HepG2 (cell line): ENCODE data around the gene SLC35F3.

Source experiments
- TF ChIP-seq, protein P1 (sequence below): sonication (generic); formaldehyde crosslinking; IDR thresholded peaks from 2 replicates; pipeline ENCODE4 v1.9.0; 2021; ENCODE audit warnings: missing genetic modification reagents, borderline replicate concordance
- TF ChIP-seq, protein P2 (sequence below): sonication (generic); formaldehyde crosslinking; IDR thresholded peaks from 2 replicates; pipeline ENCODE4 v1.8.1; 2023; ENCODE audit warnings: mild to moderate bottlenecking, inconsistent platforms, moderate library complexity, missing genetic modification reagents, borderline replicate concordance

DNA sequence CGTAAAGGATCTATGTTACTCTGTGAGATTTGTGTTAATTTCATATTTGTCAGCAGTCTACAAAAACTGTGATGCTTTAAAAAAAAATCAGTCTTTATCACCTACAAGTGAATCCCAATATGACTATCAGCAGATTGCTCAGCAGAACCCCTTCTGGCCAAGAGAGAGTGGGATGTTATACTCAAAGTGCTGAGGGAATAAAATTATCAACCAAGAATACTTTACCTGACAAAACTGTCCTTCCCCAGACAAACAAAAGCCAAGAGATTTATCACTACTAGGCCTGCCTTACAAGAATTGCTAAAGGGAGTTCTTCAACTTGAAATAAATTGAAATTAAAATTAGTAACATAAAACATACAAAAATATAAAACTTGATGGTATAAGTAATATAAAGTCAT lies 105.2 kb downstream of the SLC35F3 start:
- TF ChIP-seq, protein P1, sequence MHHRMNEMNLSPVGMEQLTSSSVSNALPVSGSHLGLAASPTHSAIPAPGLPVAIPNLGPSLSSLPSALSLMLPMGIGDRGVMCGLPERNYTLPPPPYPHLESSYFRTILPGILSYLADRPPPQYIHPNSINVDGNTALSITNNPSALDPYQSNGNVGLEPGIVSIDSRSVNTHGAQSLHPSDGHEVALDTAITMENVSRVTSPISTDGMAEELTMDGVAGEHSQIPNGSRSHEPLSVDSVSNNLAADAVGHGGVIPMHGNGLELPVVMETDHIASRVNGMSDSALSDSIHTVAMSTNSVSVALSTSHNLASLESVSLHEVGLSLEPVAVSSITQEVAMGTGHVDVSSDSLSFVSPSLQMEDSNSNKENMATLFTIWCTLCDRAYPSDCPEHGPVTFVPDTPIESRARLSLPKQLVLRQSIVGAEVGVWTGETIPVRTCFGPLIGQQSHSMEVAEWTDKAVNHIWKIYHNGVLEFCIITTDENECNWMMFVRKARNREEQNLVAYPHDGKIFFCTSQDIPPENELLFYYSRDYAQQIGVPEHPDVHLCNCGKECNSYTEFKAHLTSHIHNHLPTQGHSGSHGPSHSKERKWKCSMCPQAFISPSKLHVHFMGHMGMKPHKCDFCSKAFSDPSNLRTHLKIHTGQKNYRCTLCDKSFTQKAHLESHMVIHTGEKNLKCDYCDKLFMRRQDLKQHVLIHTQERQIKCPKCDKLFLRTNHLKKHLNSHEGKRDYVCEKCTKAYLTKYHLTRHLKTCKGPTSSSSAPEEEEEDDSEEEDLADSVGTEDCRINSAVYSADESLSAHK (CRISPR knock-in tag) = no peak
- TF ChIP-seq, protein P2, sequence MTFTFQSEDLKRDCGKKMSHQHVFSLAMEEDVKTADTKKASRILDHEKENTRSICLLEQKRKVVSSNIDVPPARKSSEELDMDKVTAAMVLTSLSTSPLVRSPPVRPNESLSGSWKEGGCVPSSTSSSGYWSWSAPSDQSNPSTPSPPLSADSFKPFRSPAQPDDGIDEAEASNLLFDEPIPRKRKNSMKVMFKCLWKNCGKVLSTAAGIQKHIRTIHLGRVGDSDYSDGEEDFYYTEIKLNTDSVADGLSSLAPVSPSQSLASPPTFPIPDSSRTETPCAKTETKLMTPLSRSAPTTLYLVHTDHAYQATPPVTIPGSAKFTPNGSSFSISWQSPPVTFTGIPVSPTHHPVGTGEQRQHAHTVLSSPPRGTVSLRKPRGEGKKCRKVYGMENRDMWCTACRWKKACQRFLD (CRISPR knock-in tag) = no peak
